GM18873 (cell line): ENCODE data around the gene JAG2.

Source experiments
- ATAC-seq: cut with Tn5 transposase; IDR thresholded peaks from one replicate; pipeline ENCODE4 v1.9.1; 2021; ENCODE audit warnings: mild to moderate bottlenecking, moderate library complexity, moderate number of reproducible peaks; ENCODE audit not compliant: unreplicated experiment, low FRiP score

JAG2 gene

GRCh38 chr14:105167303-105168092 lies 1.1 kb downstream of the JAG2 start:
- no peak for ATAC-seq

GRCh38 chr14:105166571-105167302 lies 1.8 kb downstream of the JAG2 start:
- ATAC-seq, result no peak

- no peak for ATAC-seq
Observed at GRCh38 chr14:105165761-105166485, 2.7 kb downstream of the JAG2 start.

- ATAC-seq, result no peak
Observed at GRCh38 chr14:105165134-105165704, 3.4 kb downstream of the JAG2 start.

GRCh38 chr14:105163040-105163742 lies 5.4 kb downstream of the JAG2 start:
- no peak for ATAC-seq

GRCh38 chr14:105162669-105162979 lies 6.0 kb downstream of the JAG2 start:
- no peak for ATAC-seq

GRCh38 chr14:105161964-105162668 lies 6.5 kb downstream of the JAG2 start:
- no peak for ATAC-seq

- no peak for ATAC-seq
Observed at GRCh38 chr14:105161309-105161708, 7.3 kb downstream of the JAG2 start.

- ATAC-seq, result no peak
Observed at GRCh38 chr14:105160776-105161175, 7.8 kb downstream of the JAG2 start.

- no peak for ATAC-seq
Observed at GRCh38 chr14:105159344-105159743, 9.2 kb downstream of the JAG2 start.

- no peak for ATAC-seq
Observed at GRCh38 chr14:105158794-105159193, 9.8 kb downstream of the JAG2 start.

- no peak for ATAC-seq
Observed at GRCh38 chr14:105157872-105158271, 10.7 kb downstream of the JAG2 start.

GRCh38 chr14:105156414-105157375 lies 11.9 kb downstream of the JAG2 start:
- no peak for ATAC-seq

GRCh38 chr14:105155681-105156413 lies 12.7 kb downstream of the JAG2 start:
- ATAC-seq, result no peak

- no peak for ATAC-seq
Observed at GRCh38 chr14:105155071-105155651, 13.4 kb downstream of the JAG2 start.

- ATAC-seq, result no peak
Observed at GRCh38 chr14:105154476-105154871, 14.1 kb downstream of the JAG2 start.

- ATAC-seq, result no peak
Observed at GRCh38 chr14:105153739-105154475, 14.7 kb downstream of the JAG2 start.
